ENCODE data around the gene GTSF1L.

- TF ChIP-seq CTCF (IDR thresholded peaks at IDR 0.05; ENCODE audit: low read length) (no peak), EZH2 (optimal IDR thresholded peaks at IDR 0.05; ENCODE audit: low read depth, low read length) (no peak)
These were observed 50.4 kb downstream of the GTSF1L start for GRCh38 chr20:43676368-43676767.

Measured in MM.1S (cell line).